ENCODE data around the gene STX1B. TPM values are rescaled to one million over a fixed set of nuclear protein-coding genes. Genes with fewer than 3 reads are reported as not detected.
"Not testable (repeated sequence)": the region's sequence is repeated elsewhere in the genome, so short reads cannot be mapped to it uniquely, and the experiment has no call there.

Gene STX1B
- polyA plus RNA-seq (2013, experiment 1 of 2; ENCODE audit: insufficient read length) = 2.3 TPM
- 1.7 TPM for polyA plus RNA-seq (2013, experiment 2 of 2; ENCODE audit: insufficient read length)

DNA sequence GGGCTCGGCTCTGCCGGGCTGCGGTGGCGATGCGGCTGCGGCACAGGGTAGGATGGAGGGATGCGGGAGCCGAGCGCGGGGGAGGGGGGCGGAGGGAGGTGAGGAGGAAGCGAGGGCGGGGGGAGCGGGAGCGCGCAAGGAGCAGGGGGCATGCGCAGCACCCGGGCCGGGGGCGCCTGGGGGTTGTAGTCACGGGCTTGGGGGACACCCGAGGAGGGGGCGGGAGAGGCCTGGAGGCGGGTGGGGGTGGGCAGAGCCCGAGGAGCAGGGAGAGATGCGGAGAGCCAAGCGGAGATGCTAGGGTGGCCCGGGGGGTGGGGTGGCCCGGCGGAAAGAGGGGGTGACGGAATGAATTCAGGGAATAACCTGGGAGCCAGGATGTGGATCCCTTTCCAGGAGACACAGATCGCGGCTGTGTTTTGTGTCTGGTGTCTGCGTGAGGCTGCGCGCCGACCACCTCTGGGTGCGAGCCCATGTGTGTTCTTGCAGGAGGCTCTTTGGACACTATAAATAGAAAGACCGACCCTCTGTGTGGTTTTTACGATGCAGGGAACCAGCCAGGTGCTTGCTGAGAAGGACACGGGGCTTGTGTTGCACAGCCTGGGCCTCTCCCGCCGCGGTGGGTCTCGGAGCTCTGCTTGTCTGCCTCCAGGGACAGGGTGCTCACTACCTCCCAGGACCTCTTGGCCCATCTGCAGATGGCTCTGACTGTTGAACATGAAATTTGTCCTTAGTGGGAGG is at the start of gene STX1B:
Gene STX1B, minus strand, starts transcription at position 54 of the 741 bp plus-strand sequence. CDS start 242 bp downstream, outside the sequence.
- peak; percentile 46 for DNase-seq

DNA sequence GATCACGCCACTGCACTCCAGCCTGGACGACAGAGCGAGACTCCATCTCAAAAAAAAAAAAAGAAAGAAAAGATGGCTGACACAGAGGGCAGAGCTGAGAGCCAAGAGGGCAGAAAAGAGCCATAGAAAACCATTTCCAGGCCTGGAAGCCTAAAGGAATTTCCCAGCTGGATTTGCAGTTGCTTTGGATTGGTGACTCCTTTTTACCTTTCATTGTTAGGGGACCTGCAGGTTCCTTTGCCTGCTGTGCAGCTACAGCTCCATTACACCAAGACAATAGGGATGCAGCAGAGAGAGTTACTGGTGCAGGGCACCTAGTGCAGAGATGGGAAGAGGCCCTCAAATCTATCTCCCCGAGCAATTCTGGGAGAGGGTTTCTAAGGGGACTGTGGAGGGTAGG is 45.2 kb upstream of the STX1B start:
- DNase-seq = no peak

DNA sequence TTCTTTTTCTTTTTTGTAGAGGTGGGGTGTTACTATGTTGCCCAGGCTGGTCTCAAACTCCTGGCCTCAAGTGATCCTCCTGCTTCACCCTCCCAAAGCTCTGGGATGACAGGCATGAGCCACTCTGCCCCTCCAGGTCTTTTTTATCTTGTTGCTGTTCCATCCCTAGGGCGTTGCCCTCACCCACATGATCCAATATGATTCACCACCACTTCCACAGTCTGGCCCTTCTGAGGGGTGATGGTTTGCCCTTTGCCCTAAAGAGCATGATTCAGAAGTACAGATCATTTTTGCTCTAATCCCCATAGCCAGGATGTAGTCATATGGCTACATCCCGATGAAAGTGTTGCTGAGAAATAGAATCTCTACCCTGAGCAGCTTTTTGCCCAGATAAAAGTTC is 41.7 kb upstream of the STX1B start:
- peak; percentile 90 for DNase-seq

DNA sequence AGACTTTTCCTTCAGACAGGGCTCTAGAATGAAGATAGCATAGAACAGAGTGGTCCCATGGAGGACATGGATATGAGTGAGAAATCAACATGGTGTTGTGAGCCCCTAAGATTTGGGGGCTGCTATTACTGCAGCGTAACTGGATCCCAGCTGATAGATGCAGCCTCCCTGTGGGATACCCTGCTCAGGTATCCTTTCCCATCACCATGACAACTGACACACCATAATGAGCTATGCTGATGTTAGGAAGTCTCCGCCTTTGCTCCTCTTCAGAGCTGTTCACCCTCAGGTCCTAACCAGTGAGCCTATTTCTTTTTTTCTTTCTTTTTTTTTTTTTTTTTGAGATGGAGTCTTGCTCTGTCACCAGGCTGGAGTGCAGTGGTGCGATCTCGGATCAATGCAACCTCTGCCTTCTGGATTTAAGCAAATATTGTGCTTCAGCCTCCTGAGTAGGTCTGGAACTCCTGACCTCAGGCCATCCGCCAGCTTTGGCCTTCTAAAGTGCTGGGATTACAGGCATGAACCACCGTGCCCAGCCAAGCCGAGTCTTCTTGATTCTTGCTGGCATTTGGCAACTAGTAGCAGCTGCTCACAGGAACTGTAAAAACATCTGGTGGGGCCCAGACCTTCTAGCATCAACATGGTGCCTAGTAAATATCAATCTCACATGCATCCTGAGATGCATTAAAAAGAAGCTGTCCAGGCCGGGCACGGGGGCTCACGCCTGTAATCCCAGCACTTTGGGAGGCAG is 40.0 kb upstream of the STX1B start:
- DNase-seq = no peak

DNA sequence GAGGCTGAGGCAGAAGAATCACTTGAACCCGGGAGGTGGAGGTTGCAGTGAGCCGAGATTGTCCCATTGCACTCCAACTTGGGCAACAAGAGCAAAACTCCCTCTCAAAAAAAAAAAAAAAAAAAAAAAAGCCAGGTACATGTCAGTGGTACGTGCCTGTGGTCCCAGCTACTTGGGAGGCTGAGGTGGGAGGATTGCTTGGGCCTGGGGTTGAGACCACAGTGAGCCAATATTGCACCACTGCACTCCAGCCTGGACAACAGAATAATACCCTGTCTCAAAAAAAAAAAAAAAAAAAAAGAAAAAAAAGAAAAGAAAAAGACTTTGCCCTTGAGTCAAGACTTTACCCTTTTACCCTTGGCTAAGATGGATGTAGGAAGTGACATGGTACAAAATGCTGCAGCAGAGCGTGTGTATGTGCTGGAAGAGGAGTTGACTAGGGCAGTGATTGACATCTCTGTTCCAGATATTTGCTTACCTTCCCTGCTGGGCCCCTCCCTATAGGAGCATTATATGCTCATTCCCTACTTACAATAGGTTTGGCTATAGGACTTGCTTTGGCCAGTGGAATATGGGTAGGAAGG is 33.6 kb upstream of the STX1B start:
- no peak for DNase-seq

DNA sequence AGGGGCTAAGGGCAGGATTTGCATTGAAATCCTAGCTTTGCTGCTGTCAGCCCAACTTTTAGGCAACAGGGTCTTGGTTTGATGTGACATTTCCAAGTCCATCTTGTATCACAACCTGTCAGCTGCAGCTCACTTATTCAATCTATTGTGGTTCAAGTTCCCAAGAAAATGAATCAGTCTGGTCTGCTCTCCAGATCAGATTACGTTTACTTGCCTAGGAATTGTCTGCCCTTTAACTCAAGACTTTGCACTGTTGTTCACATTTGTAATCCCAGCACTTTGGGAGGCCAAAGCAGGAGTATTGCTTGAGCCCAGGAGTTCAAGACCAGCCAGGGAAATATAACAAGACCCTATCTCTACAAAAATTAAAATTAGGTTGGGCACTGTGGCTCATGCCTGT is 32.9 kb upstream of the STX1B start:
- no peak for DNase-seq

DNA sequence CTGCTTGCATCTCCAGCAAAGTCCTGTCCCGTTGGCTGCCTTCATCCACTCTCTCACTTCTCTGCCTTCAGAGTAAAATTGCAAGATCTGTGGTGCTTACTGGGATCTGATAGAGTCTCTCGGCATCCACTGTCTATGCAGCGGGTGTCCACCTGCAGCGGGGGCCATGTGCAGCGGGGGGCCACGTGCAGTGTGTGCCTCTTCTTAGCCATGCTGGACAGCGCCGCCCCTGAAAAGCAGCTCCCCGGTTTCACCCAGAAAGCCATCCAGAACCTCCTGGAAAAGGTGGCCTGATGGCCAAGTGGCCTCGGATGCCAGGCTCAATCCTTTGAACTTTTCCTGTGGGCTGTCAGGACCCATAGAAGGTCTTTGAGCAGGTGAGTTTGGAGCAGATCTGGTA is 32.4 kb upstream of the STX1B start:
- DNase-seq = no peak

DNA sequence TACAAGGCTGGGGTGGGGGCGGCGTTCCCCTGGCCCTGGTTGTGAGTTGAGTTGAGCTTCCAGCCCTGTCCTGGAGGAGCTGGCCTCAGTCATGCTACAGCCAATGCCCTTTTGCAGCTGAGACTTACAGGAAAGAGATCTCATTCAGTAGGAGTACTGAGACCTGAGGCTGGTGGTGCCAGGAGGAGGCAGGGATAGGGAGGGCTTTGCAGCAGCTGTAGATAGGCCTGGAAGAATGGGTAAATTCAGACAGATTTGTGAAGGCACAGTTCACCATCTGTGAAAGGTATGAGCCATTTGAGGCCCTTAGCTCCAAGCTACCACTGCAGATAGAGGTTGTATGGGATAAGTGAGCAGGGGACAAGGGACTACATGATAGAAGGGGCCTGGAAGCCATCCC is 28.6 kb upstream of the STX1B start:
- DNase-seq = no peak

DNA sequence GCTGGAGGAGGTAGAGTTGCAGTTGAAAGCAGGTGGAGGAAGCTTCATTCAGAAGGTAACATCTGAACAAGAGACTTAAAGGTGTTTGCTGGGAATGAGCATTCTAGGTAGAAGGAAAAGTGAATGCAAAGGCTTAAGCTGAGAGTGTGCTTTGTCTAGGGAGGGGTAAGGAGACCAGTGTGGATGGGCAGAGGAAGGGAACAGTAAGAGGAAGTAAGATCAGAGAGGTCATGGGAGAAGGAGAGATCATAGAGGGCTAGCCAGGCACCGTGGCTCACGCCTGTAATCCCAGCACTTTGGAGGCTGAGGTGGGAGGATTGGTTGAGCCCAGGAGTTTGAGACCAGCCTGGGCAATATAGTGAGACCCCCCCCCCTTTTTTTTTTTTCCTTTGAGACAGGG is 26.3 kb upstream of the STX1B start:
- no peak for DNase-seq

DNA sequence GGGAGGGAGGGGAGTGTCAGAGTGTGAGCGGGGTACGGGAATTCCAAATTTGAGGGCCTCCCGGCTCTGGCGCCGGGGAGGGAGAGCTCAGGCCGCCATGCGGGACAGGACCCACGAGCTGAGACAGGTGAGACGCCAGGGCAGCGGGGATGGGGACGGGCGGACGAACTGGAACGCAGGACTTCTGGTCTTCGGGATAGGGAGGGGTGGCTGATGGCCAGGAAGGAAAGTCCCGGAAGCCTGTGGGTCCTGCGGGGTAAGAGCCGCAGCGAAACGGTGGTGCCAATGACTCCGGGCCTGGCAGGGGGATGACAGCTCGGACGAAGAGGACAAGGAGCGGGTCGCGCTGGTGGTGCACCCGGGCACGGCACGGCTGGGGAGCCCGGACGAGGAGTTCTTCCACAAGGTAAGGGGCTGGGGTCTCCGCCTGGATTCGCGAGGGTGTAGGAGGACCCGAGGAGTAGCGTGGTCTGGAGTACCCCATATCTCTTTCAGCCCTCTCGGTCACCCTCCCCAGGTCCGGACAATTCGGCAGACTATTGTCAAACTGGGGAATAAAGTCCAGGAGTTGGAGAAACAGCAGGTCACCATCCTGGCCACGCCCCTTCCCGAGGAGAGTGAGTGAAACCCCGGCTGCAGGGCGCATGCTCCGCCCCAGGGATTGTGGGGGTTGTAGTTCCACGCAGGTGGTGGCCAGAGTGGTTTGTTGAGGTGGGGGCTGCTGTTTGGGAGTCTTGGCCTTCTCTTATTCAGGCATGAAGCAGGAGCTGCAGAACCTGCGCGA is 23.5 kb upstream of the STX1B start:
- peak; percentile 80 for DNase-seq

DNA sequence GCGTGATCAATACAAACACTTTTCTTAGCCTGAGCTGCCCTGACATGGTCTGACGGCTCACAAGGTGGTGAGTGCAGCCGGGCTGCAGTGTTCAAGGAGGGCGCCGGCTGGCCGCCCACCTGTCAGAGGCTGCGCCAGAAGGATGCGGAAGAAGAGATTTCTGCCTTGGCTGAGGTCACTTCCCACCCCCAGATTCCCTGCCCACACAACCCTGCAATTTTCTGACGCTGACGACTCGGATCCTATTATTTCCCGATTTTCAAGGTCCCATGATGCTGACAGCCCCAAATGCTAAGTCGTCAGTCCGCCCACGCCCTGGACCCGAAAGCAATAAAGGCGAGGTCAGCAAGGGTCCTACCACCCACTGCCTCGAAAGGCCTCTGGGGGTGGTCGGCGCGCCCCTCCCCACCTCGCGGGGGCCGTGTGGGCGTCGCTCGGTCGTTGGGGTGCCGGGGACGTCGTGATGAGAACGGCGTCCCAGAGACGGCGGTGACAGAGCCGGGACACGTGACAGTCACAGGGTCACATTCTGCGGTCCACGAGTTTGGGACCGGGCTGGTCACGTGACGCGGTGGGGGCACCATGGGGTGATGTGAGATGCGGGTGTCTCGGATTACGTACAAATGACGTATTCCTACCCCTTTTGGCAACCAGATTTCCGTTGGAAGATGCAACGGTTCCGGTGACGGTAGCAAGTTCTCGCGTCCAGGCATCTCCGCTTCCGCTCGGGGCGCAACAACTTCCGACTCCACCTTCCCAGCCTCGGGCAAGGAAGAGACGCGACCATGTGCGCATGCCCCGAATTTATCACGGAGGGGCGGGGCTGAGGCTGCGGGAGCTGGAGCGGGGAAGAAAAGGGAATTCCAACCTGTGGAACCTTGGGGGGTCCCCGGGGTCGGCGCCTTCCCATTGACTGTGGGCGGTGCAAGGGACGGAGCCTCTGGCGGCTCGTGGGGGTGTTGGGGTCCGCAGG is 22.6 kb upstream of the STX1B start, which contains the start of gene STX4:
Gene STX4, plus strand, starts transcription at position 823 of the 973 bp plus-strand sequence. CDS start 248 bp downstream, outside the sequence.
- DNase-seq = peak; percentile 98

DNA sequence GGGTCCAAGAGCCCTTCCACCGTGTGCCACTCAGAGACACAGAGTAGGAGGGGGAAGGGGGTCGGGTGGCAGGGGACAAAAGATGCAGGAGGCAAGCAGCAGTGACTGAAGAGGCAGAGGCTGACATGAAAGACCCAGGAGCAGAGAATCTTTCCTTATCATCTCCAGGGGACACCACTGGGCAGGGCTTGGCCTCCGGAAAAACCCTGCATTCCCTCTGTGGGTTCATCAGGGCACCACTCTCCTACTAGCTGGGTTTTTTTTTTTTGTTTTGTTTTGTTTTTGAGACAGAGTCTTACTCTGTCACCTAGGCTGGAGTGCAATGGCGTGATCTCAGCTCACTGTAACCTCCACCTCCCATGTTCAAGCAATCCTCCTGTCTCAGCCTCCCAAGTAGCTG is 20.8 kb upstream of the STX1B start:
- no peak for DNase-seq

DNA sequence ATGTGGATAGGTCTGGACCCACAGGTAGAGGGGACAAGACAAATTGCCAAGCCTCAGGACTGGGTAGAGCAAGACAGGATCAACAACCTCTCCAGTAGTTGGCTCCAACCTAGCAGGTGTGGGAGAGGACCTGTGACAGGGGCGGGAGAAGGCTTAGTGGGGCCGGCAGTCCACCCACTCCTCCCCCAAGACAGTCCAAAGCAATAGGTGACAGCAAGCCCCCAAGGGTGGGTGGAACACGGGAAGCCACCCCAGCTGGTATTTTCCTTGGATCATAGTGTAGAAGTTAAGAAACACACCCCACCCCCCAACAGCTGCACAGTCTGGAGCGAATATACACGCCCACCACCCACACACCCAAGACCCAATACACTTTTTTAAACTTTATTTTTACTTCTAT is 18.8 kb upstream of the STX1B start:
- no peak for DNase-seq

DNA sequence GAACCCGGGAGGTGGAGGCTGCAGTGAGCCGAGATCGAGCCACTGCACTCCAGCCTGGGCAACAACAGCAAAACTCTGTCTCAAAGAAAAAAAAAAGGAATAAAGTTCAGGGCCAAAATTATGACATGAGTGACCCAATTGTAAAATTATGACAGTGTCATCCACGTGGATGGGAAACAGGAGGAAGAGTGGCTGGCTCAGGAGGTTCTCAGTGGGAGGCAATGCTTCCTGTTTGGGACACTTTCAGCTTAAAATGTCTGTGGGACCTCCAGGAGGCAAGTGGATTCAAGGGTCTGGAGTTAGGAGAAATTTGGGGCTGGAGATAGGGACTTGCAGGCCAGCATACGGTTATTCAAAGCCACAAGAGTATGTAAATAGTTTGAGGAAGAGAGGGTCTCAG is 14.9 kb upstream of the STX1B start:
- DNase-seq = no peak

DNA sequence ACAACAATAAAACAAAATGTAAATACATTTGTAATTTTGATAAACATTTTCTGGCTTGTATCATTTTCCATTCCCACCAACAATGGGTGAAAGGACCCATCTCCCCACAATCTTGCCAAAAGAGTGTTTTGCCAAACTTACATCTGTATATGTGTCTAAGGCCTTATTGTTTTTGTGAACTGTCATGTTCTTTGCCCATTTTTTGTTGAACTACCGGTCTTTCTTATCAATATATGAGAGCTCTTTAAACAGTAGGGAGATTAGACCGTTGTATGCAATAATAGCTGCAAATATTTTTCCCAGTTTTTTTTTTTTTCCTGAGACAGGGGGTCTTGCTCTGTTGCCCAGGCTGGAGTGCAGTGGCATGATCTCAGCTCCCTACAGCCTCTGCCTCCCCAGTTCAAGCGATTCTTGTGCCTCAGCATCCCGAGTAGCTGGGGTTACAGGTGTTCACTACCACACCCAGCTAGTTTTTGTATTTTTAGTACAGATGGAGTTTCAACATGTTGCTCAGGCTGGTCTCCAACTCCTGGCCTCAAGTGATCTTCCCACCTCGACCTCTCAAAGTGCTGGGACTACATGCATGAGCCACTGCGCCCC is 13.3 kb upstream of the STX1B start:
- no peak for DNase-seq

DNA sequence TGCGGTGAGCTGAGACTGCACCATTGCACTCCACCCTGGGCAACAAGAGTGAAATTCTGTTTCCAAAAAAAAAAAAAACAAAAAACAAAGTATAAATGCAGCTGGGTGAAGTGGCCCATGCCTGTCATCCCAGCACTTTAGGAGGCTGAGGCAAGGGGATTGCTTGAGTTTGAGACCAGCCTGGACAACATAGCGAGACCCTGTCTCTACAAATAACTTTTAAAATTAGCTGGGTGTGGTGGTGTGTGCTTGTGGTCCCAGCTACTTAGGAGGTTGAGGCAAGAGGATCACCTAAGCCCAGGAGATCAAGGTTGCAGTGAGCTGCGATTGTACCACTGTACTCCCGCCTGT is 12.8 kb upstream of the STX1B start:
- no peak for DNase-seq

DNA sequence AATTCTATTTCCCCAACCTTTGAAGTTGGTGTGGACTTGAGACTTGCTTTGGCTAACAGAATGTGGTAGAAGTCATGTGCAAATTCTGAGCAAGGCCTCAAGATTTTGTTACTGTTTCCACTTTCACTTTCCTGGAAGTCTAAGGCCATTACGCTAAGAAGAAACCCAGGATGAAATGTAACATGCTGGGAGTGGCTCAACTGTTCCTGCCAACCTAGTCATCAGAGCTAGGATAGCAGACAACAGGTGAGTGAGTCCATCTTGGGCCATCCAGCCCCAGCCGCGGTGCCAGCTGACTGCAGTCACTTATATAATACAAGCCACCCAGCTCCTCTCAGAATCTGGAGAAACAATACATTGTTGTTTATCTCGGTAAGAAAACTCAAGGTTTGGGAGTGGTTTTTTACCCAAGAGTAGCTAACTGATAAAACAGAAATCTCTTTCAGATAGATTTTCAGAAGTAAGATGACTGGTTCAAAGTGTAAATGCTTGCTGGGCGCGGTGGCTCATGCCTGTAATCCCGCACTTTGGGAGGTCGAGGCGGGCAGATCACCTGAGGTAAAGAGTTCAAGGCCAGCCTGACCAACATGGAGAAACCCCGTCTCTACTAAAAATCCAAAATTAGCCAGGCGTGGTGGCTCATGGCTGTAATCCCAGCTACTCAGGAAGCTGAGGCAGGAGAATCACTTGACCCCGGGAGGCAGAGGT is 12.3 kb upstream of the STX1B start:
- DNase-seq = no peak

DNA sequence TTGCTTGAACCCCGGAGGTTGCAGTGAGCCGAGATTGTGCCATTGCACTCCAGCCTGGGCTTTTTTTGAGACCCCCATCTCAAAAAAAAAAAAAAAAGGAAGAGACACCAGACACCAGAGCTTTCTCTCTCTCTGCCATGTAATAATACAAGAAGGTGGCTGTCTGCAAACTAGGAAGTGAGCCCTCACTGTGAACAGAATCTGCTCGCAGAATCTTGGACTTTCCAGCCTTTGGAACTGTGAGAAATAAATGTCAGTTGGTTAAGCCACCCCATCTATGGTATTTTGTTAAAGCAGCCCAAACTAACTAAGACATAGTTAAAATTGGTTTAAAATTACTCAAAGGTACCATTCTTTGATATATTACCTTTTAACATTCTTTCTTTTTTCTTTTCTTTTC is 10.1 kb upstream of the STX1B start:
- DNase-seq = no peak

DNA sequence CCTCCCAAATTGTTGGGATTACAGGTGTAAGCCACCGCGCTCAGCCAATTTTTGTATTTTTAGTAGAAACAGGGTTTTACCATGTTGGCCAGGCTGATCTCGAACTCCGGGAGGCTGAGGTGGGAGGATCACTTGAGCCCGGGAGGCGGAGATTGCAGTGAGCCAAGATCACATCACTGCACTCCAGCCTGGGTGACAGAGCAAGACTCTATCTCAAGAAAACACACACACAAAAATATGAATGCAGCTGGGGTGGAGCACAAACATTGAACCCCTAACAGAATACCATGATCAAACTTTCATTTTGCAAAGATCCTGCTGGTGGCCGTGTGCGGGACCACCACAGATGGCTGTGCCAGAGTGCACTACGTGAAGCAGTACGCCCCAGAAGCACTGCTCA is 7.3 kb upstream of the STX1B start:
- DNase-seq = not testable (repeated sequence)

DNA sequence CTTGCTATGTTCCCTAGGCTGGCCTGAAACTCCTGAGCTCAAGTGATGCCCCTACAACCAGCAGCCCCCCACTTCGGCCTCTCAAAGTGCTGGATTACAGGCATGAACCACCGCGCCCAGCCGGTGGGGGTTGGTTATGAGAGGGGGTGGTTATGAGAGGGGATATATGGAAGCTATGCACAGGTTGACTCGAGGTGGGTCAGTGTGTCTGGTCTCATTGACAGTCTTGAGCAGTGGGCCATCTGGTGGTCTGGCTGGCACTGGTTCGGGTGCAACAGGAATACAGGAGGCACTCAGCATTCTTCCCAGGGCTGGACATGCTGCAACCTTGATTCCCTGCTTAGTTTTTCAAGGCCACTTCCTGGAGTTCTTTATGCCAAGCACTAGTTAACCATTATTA is 5.6 kb upstream of the STX1B start:
- DNase-seq = no peak
